Sigmoid colon (tissue), 7 donors: ENCODE measurements around the gene USP49. TPM values are rescaled to one million over a fixed set of nuclear protein-coding genes. Genes with fewer than 3 reads are reported as not detected.

Experiments
- DNase-seq: peaks from one replicate; pipeline ENCODE4 v3.0.0-alpha.2; 2019
- H3K27ac ChIP-seq, 4 donors: fragments of 200-600 bp; sonication (generic); one replicate each; pipeline ENCODE4 v1.5.1; 2016 to 2019; ENCODE audit warnings: mild to moderate bottlenecking in 1 of 4
- H3K27me3 ChIP-seq, 3 donors: fragments of 200-600 bp; sonication (generic); one replicate each; pipeline ENCODE4 v1.5.1; 2019; ENCODE audit warnings: mild to moderate bottlenecking in 1 of 3
- H3K36me3 ChIP-seq, 4 donors: fragments of 200-600 bp; sonication (generic); one replicate each; pipeline ENCODE4 v1.5.1; 2016 to 2019
- H3K4me1 ChIP-seq, 4 donors: fragments of 200-600 bp; sonication (generic); one replicate each; pipeline ENCODE4 v1.5.1; 2017 to 2019
- H3K4me3 ChIP-seq, 4 donors: fragments of 200-600 bp; sonication (generic); one replicate each; pipeline ENCODE4 v1.5.1; 2017 to 2019; ENCODE audit warnings: mild to moderate bottlenecking in 2 of 4, moderate library complexity in 1 of 4
- H3K9me3 ChIP-seq, 4 donors: fragments of 200-600 bp in 3 of 4; sonication (generic) in 3 of 4; one replicate each; pipeline versions ENCODE4 v1.5.1 to v1.6.1; 2013 to 2019
- EP300 ChIP-seq, 4 donors: sonication (generic); formaldehyde crosslinking; IDR thresholded peaks; one replicate each; pipeline ENCODE4 v1.6.1; 2017; ENCODE audit warnings: antibody characterized with exemption in 4 of 4
- POLR2A ChIP-seq, 2 donors: fragments of 450-650 bp; IDR thresholded peaks; one replicate each; pipeline ENCODE4 v1.6.1; 2016; ENCODE audit warnings: antibody characterized with exemption in 2 of 2, mild to moderate bottlenecking in 2 of 2, moderate library complexity in 2 of 2
- POLR2AphosphoS5 ChIP-seq, 4 donors: sonication (generic); formaldehyde crosslinking; IDR thresholded peaks; one replicate each; pipeline ENCODE4 v1.6.1; 2017; ENCODE audit warnings: antibody characterized with exemption in 4 of 4
- WGBS, 2 donors: extraction: QIAGEN DNeasy Blood & Tissue Kit; methylation state at CpG; one replicate each; pipeline ENCODE4 v1.1.7; 2013; 5-methylcytosine and 5-hydroxymethylcytosine counted together
- intact Hi-C: fragments of 100-400 bp; cut with DNase I; formaldehyde crosslinking; loops from one replicate; pipeline ENCODE4 v1.15.1; 2023
- polyA plus RNA-seq, 3 donors: library from polyadenylated mRNA; stranded (reverse); fragments of 200-250 nt; gene quantifications; one replicate each; pipeline ENCODE4 v1.2.3, GENCODE V29; 2013
- total RNA-seq, 4 donors: library from RNA; depleted of rRNA; stranded (reverse); fragments of >200 nt; gene quantifications; one replicate each; pipeline ENCODE4 v1.1.0, GENCODE V29; 2016
- TF ChIP-seq, protein P1 (sequence below), 4 experiments: fragments of 450-650 bp in 3 of 4; fragments of 200-600 bp in 1 of 4; IDR thresholded peaks; one replicate each; pipeline ENCODE4 v1.5.1; 2016 to 2019; ENCODE audit warnings: antibody characterized with exemption in 4 of 4, mild to moderate bottlenecking in 3 of 4, moderate library complexity in 2 of 4
- donor health status: healthy with polysubstance abuse.
- donor health status: Bipolar disorder and iron deficiency.
- donor health status: healthy.

The USP49 gene
- total and polyA plus RNA-seq, 7 donors = 0.23 to 10.0 (median 2.1) TPM

DNA sequence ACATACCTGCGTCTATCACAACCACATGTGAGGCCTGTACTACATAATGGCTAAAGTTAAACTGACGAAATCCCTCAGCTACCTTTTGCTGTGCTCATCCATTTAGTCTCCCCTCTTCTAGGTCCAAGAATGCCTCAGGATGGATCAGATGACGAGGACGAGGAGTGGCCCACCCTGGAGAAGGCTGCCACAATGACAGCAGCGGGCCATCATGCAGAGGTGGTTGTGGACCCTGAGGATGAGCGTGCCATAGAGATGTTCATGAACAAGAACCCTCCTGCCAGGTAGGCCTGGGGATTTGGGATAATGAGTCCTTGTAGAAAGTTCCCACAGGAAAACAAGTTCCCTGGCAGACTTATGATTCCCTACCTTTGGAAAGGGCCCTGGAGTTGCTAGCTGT is 32.1 kb upstream of the USP49 start:
- Histone ChIP-seq H3K9me3 (no peaks in the 10 kb centered on the region), H3K4me3 (no peak overlapping the region), H3K36me3 (peaks cover 20 to 57% (median 33%) of the 10 kb centered on the region in 4 donors), H3K27me3 (no peaks in the 10 kb centered on the region), H3K27ac (no peak overlapping the region), H3K4me1 (peaks cover 0 to 17% (median 16%) of the 10 kb centered on the region in 4 donors)
- intact Hi-C loops = no loop called here
- WGBS, 2 donors = 94 to 96% methylated on average over 6 of the region's 6 CpGs
- no peak for DNase-seq
- no peak for TF ChIP-seq POLR2A (IDR thresholded peaks at IDR 0.05)
- TF ChIP-seq POLR2AphosphoS5 (IDR thresholded peaks at IDR 0.05) = no peak
- no peak for TF ChIP-seq EP300 (IDR thresholded peaks at IDR 0.05)
- TF ChIP-seq, protein P1, sequence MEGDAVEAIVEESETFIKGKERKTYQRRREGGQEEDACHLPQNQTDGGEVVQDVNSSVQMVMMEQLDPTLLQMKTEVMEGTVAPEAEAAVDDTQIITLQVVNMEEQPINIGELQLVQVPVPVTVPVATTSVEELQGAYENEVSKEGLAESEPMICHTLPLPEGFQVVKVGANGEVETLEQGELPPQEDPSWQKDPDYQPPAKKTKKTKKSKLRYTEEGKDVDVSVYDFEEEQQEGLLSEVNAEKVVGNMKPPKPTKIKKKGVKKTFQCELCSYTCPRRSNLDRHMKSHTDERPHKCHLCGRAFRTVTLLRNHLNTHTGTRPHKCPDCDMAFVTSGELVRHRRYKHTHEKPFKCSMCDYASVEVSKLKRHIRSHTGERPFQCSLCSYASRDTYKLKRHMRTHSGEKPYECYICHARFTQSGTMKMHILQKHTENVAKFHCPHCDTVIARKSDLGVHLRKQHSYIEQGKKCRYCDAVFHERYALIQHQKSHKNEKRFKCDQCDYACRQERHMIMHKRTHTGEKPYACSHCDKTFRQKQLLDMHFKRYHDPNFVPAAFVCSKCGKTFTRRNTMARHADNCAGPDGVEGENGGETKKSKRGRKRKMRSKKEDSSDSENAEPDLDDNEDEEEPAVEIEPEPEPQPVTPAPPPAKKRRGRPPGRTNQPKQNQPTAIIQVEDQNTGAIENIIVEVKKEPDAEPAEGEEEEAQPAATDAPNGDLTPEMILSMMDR (IDR thresholded peaks at IDR 0.05) = no peak

DNA sequence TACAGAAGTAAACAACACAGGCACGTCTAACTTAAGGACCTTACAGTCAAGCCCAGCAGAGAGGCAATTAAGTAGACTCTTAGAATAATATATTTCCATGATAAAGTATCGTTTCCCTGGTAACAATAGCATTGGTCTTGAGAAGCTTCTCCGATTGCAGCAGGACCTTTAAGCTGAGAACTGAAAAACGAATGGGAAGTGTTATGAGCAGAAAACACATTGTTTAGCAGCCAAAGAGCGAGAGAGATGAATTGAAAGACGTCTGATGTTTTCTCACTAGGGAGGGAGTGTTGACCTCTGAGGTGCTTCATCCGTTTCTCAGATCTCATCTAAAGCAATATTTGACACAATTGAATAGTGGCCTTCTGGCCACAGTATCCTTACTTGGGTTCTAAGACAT is 27.0 kb upstream of the USP49 start:
- DNase-seq = no peak
- intact Hi-C loops = no loop called here
- Histone ChIP-seq H3K27me3 (no peaks in the 10 kb centered on the region), H3K27ac (peak overlapping the region in 1 of 4 donors; percentile 97), H3K36me3 (peaks cover 0 to 8% (median 2%) of the 10 kb centered on the region in 4 donors), H3K9me3 (no peaks in the 10 kb centered on the region), H3K4me3 (peak overlapping the region; percentile 62 to 84 (median 74)), H3K4me1 (peaks cover 0 to 45% (median 36%) of the 10 kb centered on the region in 4 donors)
- 2 to 5% methylated on average over 7 of the region's 7 CpGs for WGBS, 2 donors
- TF ChIP-seq POLR2AphosphoS5 (IDR thresholded peaks at IDR 0.05) (no peak), EP300 (IDR thresholded peaks at IDR 0.05) (no peak), POLR2A (IDR thresholded peaks at IDR 0.05) (no peak)
- TF ChIP-seq, protein P1 (IDR thresholded peaks at IDR 0.05) = no peak

DNA sequence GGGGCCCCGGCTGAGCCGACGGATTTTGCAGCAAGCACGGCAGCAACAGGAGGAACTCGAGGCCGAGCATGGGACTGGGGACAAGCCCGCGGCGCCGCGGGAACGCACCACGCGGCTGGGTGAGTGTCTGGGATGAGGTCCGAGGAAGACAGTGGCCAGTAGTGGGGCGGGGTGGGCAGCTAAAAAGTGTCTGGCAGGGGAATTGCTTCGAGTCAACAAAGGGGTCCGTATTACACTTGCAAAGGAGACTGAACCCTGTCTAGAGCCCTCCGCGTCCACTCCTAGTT is 26.5 kb upstream of the USP49 start:
- Histone ChIP-seq H3K9me3 (no peaks in the 10 kb centered on the region), H3K4me3 (peak overlapping the region; percentile 62 to 84 (median 74)), H3K36me3 (peaks cover 0 to 11% (median 2%) of the 10 kb centered on the region in 4 donors), H3K27ac (peak overlapping the region; percentile 94 to 97 (median 96)), H3K27me3 (no peaks in the 10 kb centered on the region), H3K4me1 (peaks cover 0 to 46% (median 36%) of the 10 kb centered on the region in 4 donors)
- intact Hi-C loops = loop anchor here (1.0 to 2.0 kb wide), 2 partner anchors 123 to 134 kb away; partner anchors contain the start of gene TOMM6
- TF ChIP-seq, protein P1 (IDR thresholded peaks at IDR 0.05) = no peak
- TF ChIP-seq POLR2AphosphoS5 (IDR thresholded peaks at IDR 0.05) (no peak), EP300 (IDR thresholded peaks at IDR 0.05) (no peak), POLR2A (IDR thresholded peaks at IDR 0.05) (no peak)
- 0% methylated on average over 20 of the region's 20 CpGs for WGBS, 2 donors
- no peak for DNase-seq

DNA sequence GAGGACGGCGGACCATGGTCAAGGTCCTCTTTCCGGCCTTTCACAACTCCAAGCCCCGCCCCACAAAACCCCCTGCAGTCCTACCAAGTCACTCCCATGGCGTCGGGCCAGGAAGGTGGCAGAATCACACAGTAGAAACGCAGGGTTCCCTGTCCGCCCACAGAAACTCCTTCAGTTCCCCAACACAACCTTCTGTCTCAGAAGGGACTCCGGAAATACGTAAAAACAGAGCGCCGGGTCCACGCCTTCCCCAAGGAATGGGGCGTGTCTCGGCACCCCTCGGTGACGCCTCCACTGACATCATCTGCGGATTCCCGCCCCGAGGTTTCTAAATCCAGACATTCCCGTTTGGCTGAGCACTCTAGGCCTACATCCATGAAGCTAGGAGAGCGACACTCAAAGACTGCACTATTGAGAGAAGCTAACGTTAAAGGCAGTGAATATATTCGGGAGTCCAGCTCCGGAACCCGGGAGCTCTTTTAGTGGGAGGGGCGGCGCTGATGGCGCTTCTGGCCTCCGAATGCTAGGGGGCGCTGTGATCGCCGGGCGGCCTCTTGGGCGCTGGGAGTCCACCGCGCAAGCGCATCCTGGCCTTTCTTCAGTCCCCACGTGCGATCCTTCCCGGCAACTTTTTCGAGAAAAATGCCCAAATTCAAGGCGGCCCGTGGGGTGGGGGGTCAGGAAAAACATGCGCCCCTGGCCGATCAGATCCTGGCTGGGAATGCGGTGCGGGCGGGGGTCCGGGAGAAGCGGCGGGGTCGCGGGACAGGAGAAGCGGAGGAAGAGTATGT is 25.9 kb upstream of the USP49 start, which contains the start of the genes BYSL and MED20:
Gene BYSL, plus strand, starts transcription at position 579 of the 791 bp plus-strand sequence. Its CDS starts 64 bp downstream, at position 643.
Gene MED20, minus strand, starts transcription at position 219 of the 791 bp plus-strand sequence. Its CDS starts 121 bp downstream, at position 98.
- WGBS, 2 donors = 0% methylated on average over 55 of the region's 55 CpGs
- H3K4me1 ChIP-seq = peaks cover 0 to 46% (median 36%) of the 10 kb centered on the region in 4 donors
- peaks cover 4 to 16% (median 7%) of the 10 kb centered on the region in 4 donors for H3K36me3 ChIP-seq
- intact Hi-C loops = loop anchor here (1.0 to 2.0 kb wide), 2 partner anchors 124 to 134 kb away; partner anchors contain the start of gene TOMM6
- TF ChIP-seq, protein P1 (IDR thresholded peaks at IDR 0.05) = peak; percentile 89 to 98 (median 94)
- TF ChIP-seq EP300 (IDR thresholded peaks at IDR 0.05) = peak in 1 of 4 donors; percentile 49
- peak; percentile 80 to 84 for TF ChIP-seq POLR2A (IDR thresholded peaks at IDR 0.05)
- peak; percentile 81 to 95 (median 92) for TF ChIP-seq POLR2AphosphoS5 (IDR thresholded peaks at IDR 0.05)
- no peaks in the 10 kb centered on the region for H3K27me3 ChIP-seq
- H3K9me3 ChIP-seq = no peaks in the 10 kb centered on the region
- peak within 1 kb of the TSS; percentile 94 to 97 (median 96) for H3K27ac ChIP-seq
- peak within 1 kb of the TSS; percentile 62 to 84 (median 74) for H3K4me3 ChIP-seq
- peak; percentile 96 for DNase-seq
